Neutrophil (primary cell): ENCODE measurements around the gene LRFN2.

ENCODE experiments used
- H3K27ac ChIP-seq: fragments of 200-600 bp; sonication (generic); 2 replicates; pipeline ENCODE4 v1.5.1; 2016; ENCODE audit warnings: mild to moderate bottlenecking, moderate library complexity
- H3K27me3 ChIP-seq: fragments of 200-600 bp; sonication (generic); 2 replicates; pipeline ENCODE4 v1.6.0; 2016; ENCODE audit warnings: mild to moderate bottlenecking
- H3K36me3 ChIP-seq: fragments of 200-600 bp; sonication (generic); 2 replicates; pipeline ENCODE4 v1.5.1; 2017
- H3K4me1 ChIP-seq, 2 experiments: fragments of 200-600 bp in 1 of 2; sonication (generic) in 1 of 2; 1 replicate in 1 of 2; 2 replicates in 1 of 2; pipeline versions ENCODE4 v1.5.1 to v1.6.1; 2013 to 2016; ENCODE audit warnings: low read depth in 1 of 2, low read length in 1 of 2, mild to moderate bottlenecking in 1 of 2, moderate library complexity in 1 of 2; ENCODE audit not compliant: control insufficient read depth in 1 of 2, insufficient read depth in 1 of 2
- H3K4me3 ChIP-seq, 2 experiments: fragments of 200-600 bp in 1 of 2; sonication (generic) in 1 of 2; 1 replicate in 1 of 2; 2 replicates in 1 of 2; pipeline ENCODE4 v1.5.1; 2013 to 2016; ENCODE audit warnings: low read depth in 1 of 2, low read length in 1 of 2, mild to moderate bottlenecking in 1 of 2, moderate library complexity in 1 of 2
- H3K9me3 ChIP-seq: fragments of 200-600 bp; sonication (generic); 2 replicates; pipeline ENCODE4 v1.5.1; 2016
- TF ChIP-seq, protein P1 (sequence below): fragments of 200-600 bp; sonication (generic); IDR thresholded peaks from 2 replicates; pipeline ENCODE4 v1.5.1; 2016; ENCODE audit warnings: antibody characterized with exemption

LRFN2 gene

GRCh38 chr6:40620574-40621240, 33.5 kb upstream of the LRFN2 start:
- peaks cover 11% of the 10 kb centered on the region for H3K27me3 ChIP-seq
- no peaks in the 10 kb centered on the region for H3K36me3 ChIP-seq
- no peaks in the 10 kb centered on the region for H3K9me3 ChIP-seq
- no peak overlapping the region for H3K27ac ChIP-seq
- TF ChIP-seq, protein P1, sequence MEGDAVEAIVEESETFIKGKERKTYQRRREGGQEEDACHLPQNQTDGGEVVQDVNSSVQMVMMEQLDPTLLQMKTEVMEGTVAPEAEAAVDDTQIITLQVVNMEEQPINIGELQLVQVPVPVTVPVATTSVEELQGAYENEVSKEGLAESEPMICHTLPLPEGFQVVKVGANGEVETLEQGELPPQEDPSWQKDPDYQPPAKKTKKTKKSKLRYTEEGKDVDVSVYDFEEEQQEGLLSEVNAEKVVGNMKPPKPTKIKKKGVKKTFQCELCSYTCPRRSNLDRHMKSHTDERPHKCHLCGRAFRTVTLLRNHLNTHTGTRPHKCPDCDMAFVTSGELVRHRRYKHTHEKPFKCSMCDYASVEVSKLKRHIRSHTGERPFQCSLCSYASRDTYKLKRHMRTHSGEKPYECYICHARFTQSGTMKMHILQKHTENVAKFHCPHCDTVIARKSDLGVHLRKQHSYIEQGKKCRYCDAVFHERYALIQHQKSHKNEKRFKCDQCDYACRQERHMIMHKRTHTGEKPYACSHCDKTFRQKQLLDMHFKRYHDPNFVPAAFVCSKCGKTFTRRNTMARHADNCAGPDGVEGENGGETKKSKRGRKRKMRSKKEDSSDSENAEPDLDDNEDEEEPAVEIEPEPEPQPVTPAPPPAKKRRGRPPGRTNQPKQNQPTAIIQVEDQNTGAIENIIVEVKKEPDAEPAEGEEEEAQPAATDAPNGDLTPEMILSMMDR = no peak
- no peak overlapping the region for H3K4me3 ChIP-seq
- no peaks in the 10 kb centered on the region for H3K4me1 ChIP-seq

GRCh38 chr6:40614671-40615070, 27.5 kb upstream of the LRFN2 start:
- TF ChIP-seq, protein P1 = no peak

DNA sequence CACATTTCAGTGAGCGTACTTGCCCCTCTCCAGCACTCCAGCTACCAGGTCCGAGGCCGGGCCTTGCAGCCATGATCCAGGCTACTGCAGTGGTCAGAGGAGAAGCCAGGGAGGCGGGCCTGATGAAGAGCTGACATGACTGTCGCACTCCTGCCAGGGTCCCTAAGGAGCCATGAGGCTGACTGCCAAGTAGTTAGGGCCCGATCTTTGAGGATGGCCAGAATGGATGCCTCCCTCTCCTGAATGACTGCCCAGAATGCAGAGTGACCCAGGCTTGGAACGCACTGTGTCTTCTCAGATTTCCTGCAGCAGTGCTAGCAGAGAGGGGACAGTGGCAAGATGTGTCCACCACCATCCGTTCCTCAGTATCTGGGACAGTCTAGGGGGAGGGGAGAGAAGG, 24.7 kb upstream of the LRFN2 start:
- Histone ChIP-seq H3K4me3 (no peak overlapping the region), H3K9me3 (no peaks in the 10 kb centered on the region), H3K27ac (no peak overlapping the region), H3K36me3 (no peaks in the 10 kb centered on the region), H3K27me3 (peaks cover 15% of the 10 kb centered on the region), H3K4me1 (no peaks in the 10 kb centered on the region)
- TF ChIP-seq, protein P1 = no peak

More at GRCh38 chr6:40614671-40615070, 27.5 kb upstream of the LRFN2 start:
- Histone ChIP-seq H3K9me3 (no peaks in the 10 kb centered on the region), H3K27me3 (peaks cover 11% of the 10 kb centered on the region), H3K36me3 (no peaks in the 10 kb centered on the region), H3K4me1 (no peaks in the 10 kb centered on the region), H3K27ac (no peak overlapping the region), H3K4me3 (no peak overlapping the region)

GRCh38 chr6:40611434-40611833, 24.3 kb upstream of the LRFN2 start:
- H3K27me3 ChIP-seq = peaks cover 17% of the 10 kb centered on the region
- H3K27ac ChIP-seq = no peak overlapping the region
- H3K9me3 ChIP-seq = no peaks in the 10 kb centered on the region
- no peaks in the 10 kb centered on the region for H3K36me3 ChIP-seq
- TF ChIP-seq, protein P1 = no peak
- no peak overlapping the region for H3K4me3 ChIP-seq
- no peaks in the 10 kb centered on the region for H3K4me1 ChIP-seq

GRCh38 chr6:40610229-40610628, 23.1 kb upstream of the LRFN2 start:
- Histone ChIP-seq H3K36me3 (no peaks in the 10 kb centered on the region), H3K27ac (no peak overlapping the region), H3K9me3 (no peaks in the 10 kb centered on the region), H3K4me3 (no peak overlapping the region), H3K4me1 (no peaks in the 10 kb centered on the region), H3K27me3 (peaks cover 18% of the 10 kb centered on the region)
- TF ChIP-seq, protein P1 = no peak
